Astrocyte (in vitro differentiated cells and primary cell): ENCODE data around the gene ACSBG1. TPM values are rescaled to one million over a fixed set of nuclear protein-coding genes. Genes with fewer than 3 reads are reported as not detected.

Experiments
- DNase-seq: peaks from one replicate; pipeline ENCODE4 v3.0.0-alpha.2; 2010; ENCODE audit warnings: low read depth
- FAIRE-seq: peaks from 2 replicates; lab custom pipeline; 2011; peaks lifted over from hg19 to GRCh38; lab: Jason Lieb, UNC
- H2AFZ ChIP-seq: 2 replicates; pipeline ENCODE4 v1.6.0; 2012; ENCODE audit warnings: low read depth, low read length, inconsistent platforms
- H3K27ac ChIP-seq: 2 replicates; pipeline ENCODE4 v1.5.1; 2011; ENCODE audit warnings: low read depth, low read length, inconsistent platforms
- H3K27me3 ChIP-seq: 2 replicates; pipeline ENCODE4 v1.6.0; 2011; ENCODE audit warnings: low read length, inconsistent platforms; ENCODE audit not compliant: insufficient read depth
- H3K36me3 ChIP-seq: 2 replicates; pipeline ENCODE4 v1.5.1; 2011; ENCODE audit warnings: low read length, inconsistent platforms; ENCODE audit not compliant: insufficient read depth
- H3K4me1 ChIP-seq: 2 replicates; pipeline ENCODE4 v1.5.1; 2011; ENCODE audit warnings: low read length, inconsistent platforms; ENCODE audit not compliant: insufficient read depth
- H3K4me2 ChIP-seq: 2 replicates; pipeline ENCODE4 v1.6.0; 2012; ENCODE audit warnings: low read length, inconsistent platforms
- H3K4me3 ChIP-seq: 2 replicates; pipeline ENCODE4 v1.5.1; 2011; ENCODE audit warnings: low read depth, mild to moderate bottlenecking, low read length, inconsistent platforms; ENCODE audit not compliant: insufficient read depth
- H3K79me2 ChIP-seq: 2 replicates; pipeline ENCODE4 v1.6.0; 2012; ENCODE audit warnings: mild to moderate bottlenecking, low read length, inconsistent platforms; ENCODE audit not compliant: insufficient read depth
- H3K9ac ChIP-seq: 2 replicates; pipeline ENCODE4 v1.6.0; 2012; ENCODE audit warnings: mild to moderate bottlenecking, low read length, inconsistent platforms
- H3K9me3 ChIP-seq: 2 replicates; pipeline ENCODE4 v1.5.1; 2012; ENCODE audit warnings: low read depth, mild to moderate bottlenecking, low read length, inconsistent platforms; ENCODE audit not compliant: insufficient read depth
- H4K20me1 ChIP-seq: 2 replicates; pipeline ENCODE4 v1.6.0; 2012; ENCODE audit warnings: low read length, inconsistent platforms; ENCODE audit not compliant: insufficient read depth
- H3K27ac Mint-ChIP-seq: one replicate; pipeline ENCODE4 v1.8.0; 2021; ENCODE audit warnings: mild to moderate bottlenecking, mixed read lengths; ENCODE audit not compliant: unreplicated experiment
- H3K27me3 Mint-ChIP-seq: one replicate; pipeline ENCODE4 v1.8.0; 2021; ENCODE audit warnings: low read depth, mixed read lengths; ENCODE audit not compliant: unreplicated experiment
- H3K36me3 Mint-ChIP-seq: one replicate; pipeline ENCODE4 v1.8.0; 2021; ENCODE audit warnings: low read depth, mixed read lengths; ENCODE audit not compliant: unreplicated experiment
- H3K4me1 Mint-ChIP-seq: one replicate; pipeline ENCODE4 v1.8.0; 2021; ENCODE audit warnings: low read depth, mixed read lengths; ENCODE audit not compliant: unreplicated experiment
- H3K4me3 Mint-ChIP-seq: one replicate; pipeline ENCODE4 v1.8.0; 2021; ENCODE audit warnings: mild to moderate bottlenecking, moderate library complexity, mixed read lengths; ENCODE audit not compliant: unreplicated experiment
- H3K9me3 Mint-ChIP-seq: one replicate; pipeline ENCODE4 v1.8.0; 2021; ENCODE audit warnings: mild to moderate bottlenecking, mixed read lengths; ENCODE audit not compliant: unreplicated experiment
- CTCF ChIP-seq: IDR thresholded peaks from 2 replicates; pipeline ENCODE4 v1.5.1; 2011; ENCODE audit warnings: low read depth, mild to moderate bottlenecking, inconsistent platforms, low read length, moderate library complexity; ENCODE audit not compliant: insufficient read depth
- EZH2 ChIP-seq: IDR thresholded peaks from 2 replicates; pipeline ENCODE4 v1.6.1; 2012; ENCODE audit warnings: mild to moderate bottlenecking, low read length, inconsistent platforms; ENCODE audit not compliant: insufficient read depth
- total RNA-seq: library from RNA; stranded (reverse); gene quantifications from 2 replicates; pipeline ENCODE4 v1.2.1, GENCODE V29; 2021

The ACSBG1 gene
- total RNA-seq, 1 donor from 2014 or later, result not detected

- no peaks in the 10 kb centered on the region for H3K36me3 ChIP-seq
- no peaks in the 10 kb centered on the region for H3K4me1 ChIP-seq
- H3K9me3 Mint-ChIP-seq, result peaks cover 6% of the 10 kb centered on the region
- no peak overlapping the region for H3K4me3 Mint-ChIP-seq
- H3K9me3 ChIP-seq, result no peaks in the 10 kb centered on the region
- H4K20me1 ChIP-seq, result no peaks in the 10 kb centered on the region
- no peak overlapping the region for H3K4me3 ChIP-seq
- H2AFZ ChIP-seq, result no peak overlapping the region
- peaks cover 16% of the 10 kb centered on the region for H3K27me3 Mint-ChIP-seq
- peaks cover 2% of the 10 kb centered on the region for H3K27me3 ChIP-seq
- DNase-seq (no peak), FAIRE-seq (no peak)
- H3K4me2 ChIP-seq, result no peak overlapping the region
- no peak overlapping the region for H3K27ac Mint-ChIP-seq
- H3K27ac ChIP-seq, result no peak overlapping the region
- H3K4me1 Mint-ChIP-seq, result no peaks in the 10 kb centered on the region
- no peaks in the 10 kb centered on the region for H3K79me2 ChIP-seq
- H3K9ac ChIP-seq, result no peak overlapping the region
- TF ChIP-seq EZH2, result no peak
- no peak for TF ChIP-seq CTCF
- no peaks in the 10 kb centered on the region for H3K36me3 Mint-ChIP-seq
Measured at GRCh38 chr15:78192826-78193594, 41.4 kb downstream of the ACSBG1 start.

- Mint-ChIP-seq H3K36me3 (no peaks in the 10 kb centered on the region), H3K27me3 (peaks cover 7% of the 10 kb centered on the region), H3K4me1 (no peaks in the 10 kb centered on the region), H3K9me3 (no peaks in the 10 kb centered on the region), H3K4me3 (no peak overlapping the region), H3K27ac (no peak overlapping the region)
- Histone ChIP-seq H3K4me2 (no peak overlapping the region), H4K20me1 (no peaks in the 10 kb centered on the region), H3K27ac (no peak overlapping the region), H3K9me3 (no peaks in the 10 kb centered on the region), H3K9ac (no peak overlapping the region), H3K36me3 (no peaks in the 10 kb centered on the region), H3K4me3 (no peak overlapping the region), H3K79me2 (no peaks in the 10 kb centered on the region), H2AFZ (no peak overlapping the region), H3K4me1 (no peaks in the 10 kb centered on the region), H3K27me3 (no peaks in the 10 kb centered on the region)
- TF ChIP-seq EZH2 (no peak), CTCF (no peak)
- no peak for FAIRE-seq
- no peak for DNase-seq
Measured at GRCh38 chr15:78182821-78183220, 51.5 kb downstream of the ACSBG1 start.

- Mint-ChIP-seq H3K9me3 (no peaks in the 10 kb centered on the region), H3K4me3 (no peak overlapping the region), H3K36me3 (no peaks in the 10 kb centered on the region), H3K27me3 (peaks cover 7% of the 10 kb centered on the region), H3K27ac (no peak overlapping the region), H3K4me1 (no peaks in the 10 kb centered on the region)
- no peak overlapping the region for H2AFZ ChIP-seq
- TF ChIP-seq EZH2 (no peak), CTCF (no peak)
- no peaks in the 10 kb centered on the region for H3K36me3 ChIP-seq
- DNase-seq (no peak), FAIRE-seq (no peak)
- H3K9ac ChIP-seq, result no peak overlapping the region
- H3K27me3 ChIP-seq, result no peaks in the 10 kb centered on the region
- H3K9me3 ChIP-seq, result no peaks in the 10 kb centered on the region
- no peak overlapping the region for H3K4me3 ChIP-seq
- no peaks in the 10 kb centered on the region for H4K20me1 ChIP-seq
- H3K4me1 ChIP-seq, result no peaks in the 10 kb centered on the region
- no peak overlapping the region for H3K4me2 ChIP-seq
- no peak overlapping the region for H3K27ac ChIP-seq
- no peaks in the 10 kb centered on the region for H3K79me2 ChIP-seq
Measured at GRCh38 chr15:78182336-78182700, 52.0 kb downstream of the ACSBG1 start.
